Urinary bladder (tissue), 4 donors: ENCODE data around the gene OLIG1. TPM values are rescaled to one million over a fixed set of nuclear protein-coding genes. Genes with fewer than 3 reads are reported as not detected.

Source experiments
- DNase-seq: peaks from one replicate; pipeline ENCODE4 v3.0.0-alpha.2; 2015; ENCODE audit errors: extremely low spot score
- H3K27ac ChIP-seq: one replicate; pipeline ENCODE4 v1.5.1; 2013; ENCODE audit warnings: low read depth, mild to moderate bottlenecking, moderate library complexity
- H3K36me3 ChIP-seq: one replicate; pipeline ENCODE4 v1.6.1; 2013; ENCODE audit warnings: mild to moderate bottlenecking, moderate library complexity; ENCODE audit not compliant: insufficient read depth
- H3K4me1 ChIP-seq: one replicate; pipeline ENCODE4 v1.6.1; 2013; ENCODE audit warnings: mild to moderate bottlenecking, moderate library complexity; ENCODE audit not compliant: insufficient read depth
- H3K4me3 ChIP-seq: one replicate; pipeline ENCODE4 v1.5.1; 2013; ENCODE audit warnings: low read depth, low read length
- WGBS: extraction: QIAGEN DNeasy Blood & Tissue Kit; methylation state at CpG from one replicate; pipeline ENCODE4 v1.1.7; 2013; 5-methylcytosine and 5-hydroxymethylcytosine counted together
- polyA plus RNA-seq: library from polyadenylated mRNA; stranded (reverse); fragments of 200-250 nt; gene quantifications from one replicate; pipeline ENCODE4 v1.2.3, GENCODE V29; 2013
- total RNA-seq: library from RNA; depleted of rRNA; stranded (reverse); fragments of >200 nt; gene quantifications from one replicate; pipeline ENCODE4 v1.2.3, GENCODE V29; 2014
- donor health status: healthy with polysubstance abuse.
- donor health status: healthy.

OLIG1 gene
- total and polyA plus RNA-seq, 2 donors: not detected

DNA sequence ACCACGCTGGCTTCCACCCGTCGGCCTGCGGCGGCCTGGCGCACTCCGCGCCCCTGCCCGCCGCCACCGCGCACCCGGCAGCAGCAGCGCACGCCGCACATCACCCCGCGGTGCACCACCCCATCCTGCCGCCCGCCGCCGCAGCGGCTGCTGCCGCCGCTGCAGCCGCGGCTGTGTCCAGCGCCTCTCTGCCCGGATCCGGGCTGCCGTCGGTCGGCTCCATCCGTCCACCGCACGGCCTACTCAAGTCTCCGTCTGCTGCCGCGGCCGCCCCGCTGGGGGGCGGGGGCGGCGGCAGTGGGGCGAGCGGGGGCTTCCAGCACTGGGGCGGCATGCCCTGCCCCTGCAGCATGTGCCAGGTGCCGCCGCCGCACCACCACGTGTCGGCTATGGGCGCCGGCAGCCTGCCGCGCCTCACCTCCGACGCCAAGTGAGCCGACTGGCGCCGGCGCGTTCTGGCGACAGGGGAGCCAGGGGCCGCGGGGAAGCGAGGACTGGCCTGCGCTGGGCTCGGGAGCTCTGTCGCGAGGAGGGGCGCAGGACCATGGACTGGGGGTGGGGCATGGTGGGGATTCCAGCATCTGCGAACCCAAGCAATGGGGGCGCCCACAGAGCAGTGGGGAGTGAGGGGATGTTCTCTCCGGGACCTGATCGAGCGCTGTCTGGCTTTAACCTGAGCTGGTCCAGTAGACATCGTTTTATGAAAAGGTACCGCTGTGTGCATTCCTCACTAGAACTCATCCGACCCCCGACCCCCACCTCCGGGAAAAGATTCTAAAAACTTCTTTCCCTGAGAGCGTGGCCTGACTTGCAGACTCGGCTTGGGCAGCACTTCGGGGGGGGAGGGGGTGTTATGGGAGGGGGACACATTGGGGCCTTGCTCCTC is 42.3 kb upstream of the OLIG1 start:
- Histone ChIP-seq H3K27ac (no peak overlapping the region), H3K4me3 (no peak overlapping the region), H3K36me3 (no peaks in the 10 kb centered on the region), H3K4me1 (peaks cover 2% of the 10 kb centered on the region)
- 1% methylated on average over 85 of the region's 85 CpGs for WGBS
- no peak for DNase-seq

DNA sequence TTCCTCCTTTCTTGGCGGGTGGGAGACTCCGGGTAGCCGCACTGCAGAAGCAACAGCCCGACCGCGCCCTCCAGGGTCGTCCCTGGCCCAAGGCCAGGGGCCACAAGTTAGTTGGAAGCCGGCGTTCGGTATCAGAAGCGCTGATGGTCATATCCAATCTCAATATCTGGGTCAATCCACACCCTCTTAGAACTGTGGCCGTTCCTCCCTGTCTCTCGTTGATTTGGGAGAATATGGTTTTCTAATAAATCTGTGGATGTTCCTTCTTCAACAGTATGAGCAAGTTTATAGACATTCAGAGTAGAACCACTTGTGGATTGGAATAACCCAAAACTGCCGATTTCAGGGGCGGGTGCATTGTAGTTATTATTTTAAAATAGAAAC is 41.7 kb upstream of the OLIG1 start:
- no peak for DNase-seq
- Histone ChIP-seq H3K4me3 (no peak overlapping the region), H3K36me3 (no peaks in the 10 kb centered on the region), H3K4me1 (peaks cover 2% of the 10 kb centered on the region), H3K27ac (no peak overlapping the region)
- WGBS: under 1% methylated on average over 15 of the region's 15 CpGs

DNA sequence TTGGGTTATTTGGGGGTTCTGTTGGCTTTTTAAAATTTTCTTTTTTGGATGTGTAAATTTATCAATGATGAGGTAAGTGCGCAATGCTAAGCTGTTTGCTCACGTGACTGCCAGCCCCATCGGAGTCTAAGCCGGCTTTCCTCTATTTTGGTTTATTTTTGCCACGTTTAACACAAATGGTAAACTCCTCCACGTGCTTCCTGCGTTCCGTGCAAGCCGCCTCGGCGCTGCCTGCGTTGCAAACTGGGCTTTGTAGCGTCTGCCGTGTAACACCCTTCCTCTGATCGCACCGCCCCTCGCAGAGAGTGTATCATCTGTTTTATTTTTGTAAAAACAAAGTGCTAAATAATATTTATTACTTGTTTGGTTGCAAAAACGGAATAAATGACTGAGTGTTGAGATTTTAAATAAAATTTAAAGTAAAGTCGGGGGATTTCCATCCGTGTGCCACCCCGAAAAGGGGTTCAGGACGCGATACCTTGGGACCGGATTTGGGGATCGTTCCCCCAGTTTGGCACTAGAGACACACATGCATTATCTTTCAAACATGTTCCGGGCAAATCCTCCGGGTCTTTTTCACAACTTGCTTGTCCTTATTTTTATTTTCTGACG is 41.1 kb upstream of the OLIG1 start:
- 2% methylated on average over 28 of the region's 28 CpGs for WGBS

DNA sequence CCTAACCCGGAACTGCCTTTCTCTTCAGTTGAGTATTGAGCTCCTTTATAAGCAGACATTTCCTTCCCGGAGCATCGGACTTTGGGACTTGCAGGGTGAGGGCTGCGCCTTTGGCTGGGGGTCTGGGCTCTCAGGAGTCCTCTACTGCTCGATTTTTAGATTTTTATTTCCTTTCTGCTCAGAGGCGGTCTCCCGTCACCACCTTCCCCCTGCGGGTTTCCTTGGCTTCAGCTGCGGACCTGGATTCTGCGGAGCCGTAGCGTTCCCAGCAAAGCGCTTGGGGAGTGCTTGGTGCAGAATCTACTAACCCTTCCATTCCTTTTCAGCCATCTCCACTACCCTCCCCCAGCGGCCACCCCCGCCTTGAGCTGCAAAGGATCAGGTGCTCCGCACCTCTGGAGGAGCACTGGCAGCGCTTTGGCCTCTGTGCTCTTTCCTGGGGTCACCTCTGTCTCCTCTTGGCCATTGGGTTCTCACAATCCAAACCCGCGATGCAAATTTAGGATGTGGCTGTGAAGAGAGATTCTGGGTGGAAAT is 40.5 kb upstream of the OLIG1 start:
- DNase-seq: no peak
- no peak overlapping the region for H3K4me3 ChIP-seq

More for the DNA sequence above, 41.1 kb upstream of the OLIG1 start:
- Histone ChIP-seq H3K27ac (no peak overlapping the region), H3K4me3 (no peak overlapping the region), H3K36me3 (no peaks in the 10 kb centered on the region), H3K4me1 (peaks cover 2% of the 10 kb centered on the region)
- no peak for DNase-seq

DNA sequence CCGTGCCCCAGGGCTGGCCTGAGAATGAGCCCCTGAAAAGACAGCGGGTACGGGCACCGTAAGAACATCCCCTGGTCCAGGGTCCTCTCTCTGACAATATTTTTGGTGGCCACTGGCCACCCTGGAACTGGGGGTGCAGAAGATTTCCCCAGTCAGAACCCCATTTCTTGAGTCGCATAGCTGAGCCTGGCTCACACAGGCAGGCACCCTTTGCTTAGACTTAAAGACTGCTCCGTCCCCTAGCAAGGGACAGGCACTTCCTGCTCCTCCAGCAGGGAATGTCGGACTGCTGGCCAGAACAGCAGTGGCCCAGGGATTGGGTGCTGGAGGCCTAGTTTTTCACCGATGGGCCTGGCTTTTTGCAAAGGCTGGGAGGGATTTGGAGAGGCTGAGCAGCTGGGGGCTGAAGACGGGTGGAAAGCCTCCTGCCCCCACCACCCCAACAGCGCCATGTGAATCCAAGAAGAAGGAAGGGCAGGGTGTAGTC is 39.9 kb upstream of the OLIG1 start:
- Histone ChIP-seq H3K4me3 (no peak overlapping the region), H3K36me3 (no peaks in the 10 kb centered on the region), H3K4me1 (peaks cover 2% of the 10 kb centered on the region), H3K27ac (no peak overlapping the region)
- 15% methylated on average over 10 of the region's 10 CpGs for WGBS
- no peak for DNase-seq

More for the DNA sequence above, 40.5 kb upstream of the OLIG1 start:
- Histone ChIP-seq H3K36me3 (no peaks in the 10 kb centered on the region), H3K4me1 (peaks cover 2% of the 10 kb centered on the region), H3K27ac (no peak overlapping the region)
- 7% methylated on average over 19 of the region's 19 CpGs for WGBS

DNA sequence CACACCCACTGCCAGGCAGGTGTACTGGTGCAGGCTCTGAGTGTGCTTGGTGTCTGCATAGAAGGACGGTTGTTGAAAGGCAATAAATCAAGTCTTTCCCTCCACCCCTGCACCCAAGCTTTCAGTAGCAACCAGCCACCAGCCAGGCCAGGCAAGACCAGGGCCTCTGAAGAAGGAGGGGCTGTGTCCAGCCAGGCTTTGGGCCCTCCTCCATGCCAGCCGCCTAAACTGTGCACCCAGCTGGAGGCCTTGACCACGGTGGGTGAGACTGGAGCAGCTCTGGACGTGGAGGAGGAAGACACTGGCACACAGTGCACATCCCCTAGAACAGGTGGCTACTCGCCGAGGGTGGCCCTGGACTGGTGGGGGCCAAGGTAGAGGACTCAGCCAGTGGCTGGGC is 39.3 kb upstream of the OLIG1 start:
- no peak overlapping the region for H3K27ac ChIP-seq
- H3K4me1 ChIP-seq: peaks cover 2% of the 10 kb centered on the region
- H3K4me3 ChIP-seq: no peak overlapping the region
- no peak for DNase-seq
- H3K36me3 ChIP-seq: no peaks in the 10 kb centered on the region
- 25% methylated on average over 6 of the region's 6 CpGs for WGBS

DNA sequence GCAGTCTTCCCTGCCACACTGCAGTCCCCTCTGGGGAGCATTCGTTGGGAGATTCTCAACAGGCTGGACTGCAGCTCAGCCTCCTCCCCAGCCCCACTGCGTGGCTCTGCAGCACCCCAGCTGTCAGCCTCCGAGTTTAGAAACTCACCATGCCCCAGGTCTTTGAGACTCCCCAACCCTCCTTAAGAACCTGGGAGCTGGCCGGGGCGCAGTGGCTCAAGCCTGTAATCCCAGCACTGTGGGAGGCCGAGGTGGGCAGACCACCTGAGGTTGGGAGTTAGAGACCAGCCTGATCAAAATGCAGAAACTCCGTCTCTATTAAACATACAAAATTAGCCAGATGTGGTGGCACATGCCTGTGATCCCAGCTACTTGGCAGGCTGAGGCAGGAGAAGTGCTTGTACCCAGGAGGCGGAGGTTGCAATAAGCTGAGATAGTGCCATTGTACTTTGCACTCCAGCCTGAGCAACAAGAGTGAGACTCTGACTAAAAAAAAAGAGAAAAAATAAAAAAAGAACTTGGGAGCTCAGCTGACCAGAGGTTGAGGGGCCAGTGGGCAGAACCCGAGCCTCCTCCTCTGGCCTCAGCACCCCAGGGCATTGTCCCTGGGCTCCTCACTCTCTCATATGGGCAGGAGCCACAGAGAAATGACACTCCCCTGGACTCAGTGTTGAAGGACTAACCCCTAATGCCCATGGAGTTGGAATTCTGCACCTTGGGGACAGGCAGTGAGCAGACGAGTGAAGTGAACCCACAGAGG is 38.6 kb upstream of the OLIG1 start:
- Histone ChIP-seq H3K27ac (no peak overlapping the region), H3K4me1 (peaks cover 2% of the 10 kb centered on the region), H3K36me3 (no peaks in the 10 kb centered on the region), H3K4me3 (no peak overlapping the region)
- DNase-seq: no peak
- 23% methylated on average over 10 of the region's 10 CpGs for WGBS

DNA sequence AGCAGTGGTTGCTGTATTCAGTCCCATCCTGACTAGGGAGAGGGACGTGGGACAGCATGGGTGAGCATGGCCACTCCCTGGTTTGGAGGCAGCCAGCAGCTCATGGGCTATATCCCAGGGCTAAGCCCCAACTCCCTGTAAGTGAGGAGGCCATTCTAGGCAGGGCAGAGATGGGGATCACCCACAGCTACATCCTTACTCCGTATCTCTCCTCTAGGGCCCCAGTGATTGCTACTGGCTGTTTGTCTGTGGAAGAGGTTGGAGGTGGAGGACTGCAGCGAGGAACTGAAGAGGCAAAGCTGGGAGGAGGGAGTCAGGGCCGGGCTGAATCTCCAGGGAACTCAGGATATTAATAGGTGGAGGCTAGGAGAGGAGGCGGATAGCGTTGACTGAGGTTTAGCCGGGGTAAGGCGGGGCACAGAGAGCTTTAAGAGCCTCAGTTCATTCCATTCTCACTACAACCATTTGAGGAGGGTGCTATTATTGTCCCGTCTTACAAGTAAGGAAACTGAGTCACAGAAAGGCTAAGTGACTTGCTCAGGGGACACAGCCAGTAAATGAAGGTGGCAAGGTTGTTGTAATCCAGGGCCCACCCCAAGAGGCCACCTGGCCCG is 37.4 kb upstream of the OLIG1 start:
- Histone ChIP-seq H3K27ac (no peak overlapping the region), H3K36me3 (no peaks in the 10 kb centered on the region), H3K4me3 (no peak overlapping the region), H3K4me1 (peaks cover 2% of the 10 kb centered on the region)
- 20% methylated on average over 10 of the region's 10 CpGs for WGBS
- DNase-seq: no peak

DNA sequence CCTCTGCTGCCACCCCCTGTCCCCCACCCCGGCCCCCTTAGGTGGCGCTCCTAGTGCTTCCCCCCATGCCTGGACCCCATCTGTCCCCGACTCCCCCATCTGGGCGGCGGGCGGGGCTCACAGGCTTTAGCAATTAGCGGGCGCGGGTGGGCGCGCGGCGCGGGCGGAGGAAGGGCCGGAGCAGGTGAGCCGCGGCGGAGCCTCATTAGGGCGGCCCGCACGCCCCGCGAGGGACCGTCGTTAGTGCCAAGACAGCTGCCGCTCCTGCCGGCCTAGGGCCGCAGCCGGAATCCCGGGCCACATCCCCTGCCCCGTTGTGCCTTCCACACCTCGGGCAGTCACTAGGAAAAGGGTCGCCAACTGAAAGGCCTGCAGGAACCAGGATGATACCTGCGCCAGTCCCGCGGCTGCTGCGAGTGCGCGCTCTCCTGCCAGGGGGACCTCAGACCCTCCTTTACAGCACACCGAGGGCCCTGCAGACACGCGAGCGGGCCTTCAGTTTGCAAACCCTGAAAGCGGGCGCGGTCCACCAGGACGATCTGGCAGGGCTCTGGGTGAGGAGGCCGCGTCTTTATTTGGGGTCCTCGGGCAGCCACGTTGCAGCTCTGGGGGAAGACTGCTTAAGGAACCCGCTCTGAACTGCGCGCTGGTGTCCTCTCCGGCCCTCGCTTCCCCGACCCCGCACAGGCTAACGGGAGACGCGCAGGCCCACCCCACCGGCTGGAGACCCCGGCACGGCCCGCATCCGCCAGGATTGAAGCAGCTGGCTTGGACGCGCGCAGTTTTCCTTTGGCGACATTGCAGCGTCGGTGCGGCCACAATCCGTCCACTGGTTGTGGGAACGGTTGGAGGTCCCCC is 36.6 kb upstream of the OLIG1 start:
- 6% methylated on average over 76 of the region's 76 CpGs for WGBS
- Histone ChIP-seq H3K27ac (no peak overlapping the region), H3K4me3 (no peak overlapping the region), H3K36me3 (no peaks in the 10 kb centered on the region), H3K4me1 (peaks cover 2% of the 10 kb centered on the region)
- no peak for DNase-seq

DNA sequence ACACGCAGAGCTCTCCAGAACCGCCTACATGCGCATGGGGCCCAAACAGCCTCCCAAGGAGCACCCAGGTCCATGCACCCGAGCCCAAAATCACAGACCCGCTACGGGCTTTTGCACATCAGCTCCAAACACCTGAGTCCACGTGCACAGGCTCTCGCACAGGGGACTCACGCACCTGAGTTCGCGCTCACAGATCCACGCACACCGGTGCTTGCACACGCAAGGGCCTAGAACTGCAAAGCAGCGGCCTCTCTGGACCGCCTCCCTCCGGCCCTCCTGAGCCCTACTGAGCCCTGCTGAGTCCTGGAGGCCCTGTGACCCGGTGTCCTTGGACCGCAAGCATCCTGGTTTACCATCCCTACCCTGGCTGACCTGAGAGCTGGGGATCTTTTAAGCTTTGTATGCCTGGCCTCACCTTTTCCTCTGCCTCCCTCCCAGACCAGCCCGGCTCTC is 36.0 kb upstream of the OLIG1 start:
- 29% methylated on average over 20 of the region's 20 CpGs for WGBS
- Histone ChIP-seq H3K4me3 (no peak overlapping the region), H3K36me3 (no peaks in the 10 kb centered on the region), H3K27ac (no peak overlapping the region), H3K4me1 (peaks cover 2% of the 10 kb centered on the region)
- DNase-seq: no peak

DNA sequence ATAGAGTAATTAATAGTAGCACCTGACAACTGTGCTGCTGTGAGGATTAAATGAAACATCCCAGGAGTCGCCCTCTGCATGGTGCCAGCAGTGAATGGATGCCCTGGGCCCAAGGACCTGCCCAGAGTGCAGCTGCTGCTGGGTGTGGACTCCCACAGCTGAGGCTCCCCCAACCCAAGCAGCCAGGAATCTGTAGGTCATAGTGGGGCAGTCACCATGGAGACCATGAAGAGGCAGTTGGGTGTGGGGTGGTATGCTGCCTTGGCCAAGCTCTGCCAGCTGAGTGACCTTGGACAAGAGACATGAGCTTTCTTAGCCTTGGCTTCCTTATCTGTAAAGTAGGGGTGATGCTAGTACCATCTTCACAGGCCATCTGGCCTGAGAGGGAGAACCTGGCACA is 34.8 kb upstream of the OLIG1 start:
- no peaks in the 10 kb centered on the region for H3K4me1 ChIP-seq
- 69% methylated on average over 1 of the region's 1 CpG for WGBS
- H3K27ac ChIP-seq: no peak overlapping the region
- H3K36me3 ChIP-seq: no peaks in the 10 kb centered on the region
- H3K4me3 ChIP-seq: no peak overlapping the region
- no peak for DNase-seq

DNA sequence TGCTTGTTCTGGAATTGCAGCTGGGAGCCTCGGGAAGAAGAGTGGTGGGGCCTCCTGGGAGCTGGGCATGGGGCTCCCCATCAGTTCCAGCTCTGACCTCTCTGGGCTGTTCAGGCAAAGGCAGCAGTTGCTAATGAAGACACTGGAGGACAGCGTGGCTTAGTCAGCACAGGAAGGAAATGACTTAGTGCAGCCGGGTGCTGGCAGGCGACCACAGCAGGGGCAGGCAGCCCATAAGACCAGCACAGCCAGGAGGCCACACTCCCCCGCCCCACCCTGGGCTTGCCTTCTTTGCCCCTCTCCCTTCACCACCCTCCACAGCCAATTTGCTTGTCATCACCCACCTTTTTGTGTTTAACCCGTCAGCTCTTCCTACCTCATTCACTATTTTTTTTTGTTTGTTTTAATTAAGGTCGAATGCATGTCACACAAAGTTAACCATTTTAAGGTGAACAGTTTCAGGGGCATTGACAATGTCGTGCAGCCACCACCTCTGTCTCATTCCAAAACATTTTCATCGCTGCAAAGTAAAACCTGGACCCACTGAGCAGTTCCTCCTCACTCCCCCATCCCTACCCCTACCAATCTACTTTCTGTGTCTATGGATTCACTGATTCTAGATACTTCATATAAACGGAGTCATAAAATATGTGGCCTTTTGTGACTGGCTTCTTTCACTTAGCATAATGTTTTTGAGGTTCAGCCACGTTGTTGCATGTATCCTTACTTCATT is 33.3 kb upstream of the OLIG1 start:
- Histone ChIP-seq H3K27ac (no peak overlapping the region), H3K4me1 (no peaks in the 10 kb centered on the region), H3K36me3 (no peaks in the 10 kb centered on the region), H3K4me3 (no peak overlapping the region)
- DNase-seq: no peak
- WGBS: 30% methylated on average over 11 of the region's 11 CpGs
